ENCODE results near the gene GMPPA. TPM values are rescaled to one million over a fixed set of nuclear protein-coding genes. Genes with fewer than 3 reads are reported as not detected.

GMPPA gene
- total RNA-seq, 1 donor from 2014 or later, result 29.9 TPM

DNA sequence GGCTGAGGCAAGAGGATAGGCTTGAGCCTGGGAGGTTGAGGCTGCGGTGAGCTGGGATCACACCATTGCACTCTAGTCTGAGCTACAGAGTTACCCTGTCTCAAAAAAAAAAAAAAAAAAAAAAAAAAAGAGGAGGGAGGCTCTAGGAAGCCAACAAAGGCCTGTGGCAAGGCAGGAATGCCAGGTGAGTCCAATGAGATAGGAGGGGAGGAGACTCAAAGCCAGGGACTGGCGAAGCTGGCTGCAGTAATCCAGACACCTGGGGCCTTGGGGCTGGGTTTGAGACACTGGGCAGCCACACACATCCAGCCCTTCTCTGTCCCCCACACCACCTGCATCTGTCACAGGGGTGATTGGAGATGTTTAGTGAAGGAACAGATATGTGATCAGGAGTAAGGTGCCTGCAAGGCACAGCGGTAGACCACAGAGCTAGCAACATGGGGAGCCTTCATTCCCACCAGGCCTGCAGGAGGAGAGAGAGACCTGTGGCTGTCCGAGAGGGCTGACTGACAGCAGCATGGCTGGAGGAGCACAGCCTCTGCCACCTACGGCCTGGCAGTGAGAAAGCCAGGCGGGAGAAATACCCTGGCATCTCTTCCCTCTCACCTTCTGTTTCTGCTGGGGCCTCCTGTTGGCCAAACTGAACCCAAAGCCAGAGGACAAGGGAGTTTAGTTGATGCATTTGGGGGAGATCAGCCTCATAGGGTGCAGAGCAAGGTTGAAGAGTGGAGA lies 35.4 kb downstream of the GMPPA start:
- Histone ChIP-seq H3K9me3 (no peaks in the 10 kb centered on the region), H3K4me3 (no peak overlapping the region), H3K27ac (no peak overlapping the region), H3K36me3 (peaks cover 6% of the 10 kb centered on the region), H3K4me1 (no peaks in the 10 kb centered on the region), H3K27me3 (ENCODE audit: low read depth) (peaks cover 47% of the 10 kb centered on the region)
- TF ChIP-seq, protein P1, sequence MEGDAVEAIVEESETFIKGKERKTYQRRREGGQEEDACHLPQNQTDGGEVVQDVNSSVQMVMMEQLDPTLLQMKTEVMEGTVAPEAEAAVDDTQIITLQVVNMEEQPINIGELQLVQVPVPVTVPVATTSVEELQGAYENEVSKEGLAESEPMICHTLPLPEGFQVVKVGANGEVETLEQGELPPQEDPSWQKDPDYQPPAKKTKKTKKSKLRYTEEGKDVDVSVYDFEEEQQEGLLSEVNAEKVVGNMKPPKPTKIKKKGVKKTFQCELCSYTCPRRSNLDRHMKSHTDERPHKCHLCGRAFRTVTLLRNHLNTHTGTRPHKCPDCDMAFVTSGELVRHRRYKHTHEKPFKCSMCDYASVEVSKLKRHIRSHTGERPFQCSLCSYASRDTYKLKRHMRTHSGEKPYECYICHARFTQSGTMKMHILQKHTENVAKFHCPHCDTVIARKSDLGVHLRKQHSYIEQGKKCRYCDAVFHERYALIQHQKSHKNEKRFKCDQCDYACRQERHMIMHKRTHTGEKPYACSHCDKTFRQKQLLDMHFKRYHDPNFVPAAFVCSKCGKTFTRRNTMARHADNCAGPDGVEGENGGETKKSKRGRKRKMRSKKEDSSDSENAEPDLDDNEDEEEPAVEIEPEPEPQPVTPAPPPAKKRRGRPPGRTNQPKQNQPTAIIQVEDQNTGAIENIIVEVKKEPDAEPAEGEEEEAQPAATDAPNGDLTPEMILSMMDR (IDR thresholded peaks at IDR 0.05), result no peak
- ATAC-seq (no peak), DNase-seq (no peak)
- intact Hi-C loops (cut with DNase I), result loop anchor here (10.0 kb wide), 1 partner anchor 129 kb away; no protein-coding TSS in a partner anchor

DNA sequence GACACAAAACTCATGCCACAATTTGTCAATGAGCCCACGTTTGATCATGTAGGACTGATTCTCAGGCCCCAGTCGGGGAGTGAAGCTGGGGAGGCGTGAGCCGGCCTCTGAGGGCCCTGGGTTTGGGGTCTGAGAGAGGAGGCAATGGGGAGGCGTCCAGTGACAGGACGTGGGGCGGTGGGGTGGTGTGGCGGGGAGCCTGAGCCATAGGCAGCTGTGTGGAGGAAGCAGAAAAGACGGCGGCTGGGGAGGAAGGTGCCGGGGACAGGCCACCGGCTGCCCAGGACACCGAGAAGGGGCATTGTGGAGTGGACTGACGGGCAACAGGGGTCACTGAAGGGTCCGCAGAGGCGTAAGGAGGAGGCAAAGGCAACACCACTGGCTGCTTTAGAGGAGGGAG lies 37.7 kb downstream of the GMPPA start:
- peaks cover 29% of the 10 kb centered on the region for H3K27me3 ChIP-seq (ENCODE audit: low read depth)
- no peak overlapping the region for H3K4me3 ChIP-seq
- H3K9me3 ChIP-seq, result no peaks in the 10 kb centered on the region
- DNase-seq, result no peak
- peaks cover 2% of the 10 kb centered on the region for H3K4me1 ChIP-seq
- H3K27ac ChIP-seq, result no peak overlapping the region
- TF ChIP-seq, protein P1 (IDR thresholded peaks at IDR 0.05), result no peak
- ATAC-seq, result no peak
- peaks cover 29% of the 10 kb centered on the region for H3K36me3 ChIP-seq
- intact Hi-C loops (cut with DNase I), result loop anchor here (10.0 kb wide), 1 partner anchor 132 kb away; no protein-coding TSS in a partner anchor

DNA sequence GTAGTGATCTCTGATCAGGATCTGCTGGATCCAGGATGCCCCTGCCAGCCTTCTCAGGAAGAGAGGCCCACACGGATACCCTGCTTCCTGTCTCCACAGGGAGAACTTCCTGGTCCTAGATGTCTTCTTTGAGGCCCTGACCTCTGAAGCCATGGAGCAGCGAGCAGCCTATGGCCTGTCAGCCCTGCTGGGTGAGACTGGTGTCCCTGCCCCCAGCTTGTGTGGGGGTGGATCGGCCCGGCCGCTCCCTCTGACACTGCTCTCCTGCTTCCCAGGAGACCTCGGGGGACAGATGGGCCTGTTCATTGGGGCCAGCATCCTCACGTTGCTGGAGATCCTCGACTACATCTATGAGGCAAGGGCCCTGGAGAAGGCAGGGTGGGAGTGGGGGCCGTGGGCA lies 38.3 kb downstream of the GMPPA start:
- peaks cover 32% of the 10 kb centered on the region for H3K36me3 ChIP-seq
- H3K4me1 ChIP-seq, result peaks cover 7% of the 10 kb centered on the region
- H3K27ac ChIP-seq, result no peak overlapping the region
- TF ChIP-seq, protein P1 (IDR thresholded peaks at IDR 0.05), result no peak
- no peak for ATAC-seq
- no peak for DNase-seq
- peaks cover 24% of the 10 kb centered on the region for H3K27me3 ChIP-seq (ENCODE audit: low read depth)
- H3K4me3 ChIP-seq, result no peak overlapping the region
- intact Hi-C loops (cut with DNase I), result loop anchor here (10.0 kb wide), 1 partner anchor 132 kb away; no protein-coding TSS in a partner anchor
- no peaks in the 10 kb centered on the region for H3K9me3 ChIP-seq

DNA sequence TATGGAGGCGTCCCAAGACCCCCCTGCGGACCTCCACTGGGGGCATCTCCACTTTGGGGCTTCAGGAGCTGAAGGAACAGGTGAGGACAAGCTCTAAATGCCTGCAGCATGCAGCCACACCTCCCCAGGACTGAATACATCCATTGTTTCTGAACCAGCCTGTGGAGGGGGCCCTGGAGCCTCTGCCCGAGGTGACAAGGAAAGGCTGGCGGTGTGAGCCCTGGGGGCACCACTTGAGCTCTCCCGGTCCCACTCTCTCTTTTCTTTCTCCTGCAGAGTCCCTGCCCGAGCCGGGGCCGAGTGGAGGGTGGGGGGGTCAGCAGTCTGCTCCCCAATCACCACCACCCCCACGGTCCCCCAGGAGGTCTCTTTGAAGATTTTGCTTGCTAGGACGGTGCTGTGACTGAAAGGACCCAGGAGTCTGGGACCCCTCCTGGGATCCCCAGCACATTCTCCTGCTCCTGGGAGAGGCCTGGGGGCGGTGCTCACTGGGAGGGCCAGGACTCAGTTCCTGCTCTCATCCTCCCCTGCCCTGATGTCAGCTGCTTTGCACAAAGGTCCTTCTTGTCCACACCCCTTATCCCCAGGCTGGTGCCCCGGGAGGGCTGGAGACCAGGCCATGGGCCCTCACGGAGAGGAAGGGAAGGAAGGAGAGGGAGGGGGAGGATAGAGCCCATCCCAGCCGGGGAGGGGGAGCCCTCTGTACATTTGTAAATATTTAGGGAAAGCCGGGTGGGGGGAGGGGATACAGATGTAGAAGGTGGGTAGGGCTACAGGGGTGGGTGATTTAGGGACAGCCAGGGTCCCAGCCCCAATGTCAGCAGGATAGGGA lies 39.2 kb downstream of the GMPPA start:
- DNase-seq, result no peak
- H3K9me3 ChIP-seq, result no peaks in the 10 kb centered on the region
- intact Hi-C loops (cut with DNase I), result loop anchor here (10.0 kb wide), 1 partner anchor 133 kb away; no protein-coding TSS in a partner anchor
- no peak overlapping the region for H3K27ac ChIP-seq
- TF ChIP-seq, protein P1 (IDR thresholded peaks at IDR 0.05), result no peak
- H3K4me3 ChIP-seq, result no peak overlapping the region
- no peak for ATAC-seq
- H3K27me3 ChIP-seq (ENCODE audit: low read depth), result peaks cover 15% of the 10 kb centered on the region
- peaks cover 16% of the 10 kb centered on the region for H3K4me1 ChIP-seq
- H3K36me3 ChIP-seq, result peaks cover 32% of the 10 kb centered on the region

DNA sequence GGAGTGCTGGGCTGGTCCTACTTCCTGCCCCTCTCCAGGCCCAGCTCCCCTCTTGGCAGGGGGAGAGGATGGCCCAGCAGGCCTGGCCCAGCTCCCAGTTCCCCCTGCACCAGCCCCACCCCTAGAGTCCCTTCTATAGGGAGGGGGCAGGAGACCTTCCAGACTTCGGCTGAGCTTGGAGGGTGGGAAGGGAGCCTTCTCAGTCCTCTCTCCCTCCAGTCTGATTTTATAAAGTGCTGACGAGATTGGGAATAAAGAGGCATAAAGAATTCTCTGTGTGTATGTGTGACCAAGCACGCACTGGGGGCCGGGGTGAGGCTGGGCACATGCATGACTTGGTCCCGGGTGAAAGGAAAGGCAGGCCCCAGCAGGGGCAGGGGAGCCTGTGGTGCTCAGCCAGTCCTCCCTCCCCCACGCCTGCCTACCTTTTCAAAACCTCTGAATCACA lies 39.8 kb downstream of the GMPPA start:
- Histone ChIP-seq H3K27ac (no peak overlapping the region), H3K4me3 (no peak overlapping the region), H3K4me1 (peaks cover 22% of the 10 kb centered on the region), H3K36me3 (peaks cover 32% of the 10 kb centered on the region), H3K27me3 (ENCODE audit: low read depth) (peaks cover 9% of the 10 kb centered on the region), H3K9me3 (no peaks in the 10 kb centered on the region)
- TF ChIP-seq, protein P1 (IDR thresholded peaks at IDR 0.05), result no peak
- DNase-seq, result no peak
- no peak for ATAC-seq
- intact Hi-C loops (cut with DNase I), result loop anchor here (10.0 kb wide), 1 partner anchor 134 kb away; no protein-coding TSS in a partner anchor
